ENCODE data around the gene MAMLD1.

GRCh38 chrX:150465881-150466775, 103.0 kb downstream of the MAMLD1 start:
- no peak for TF ChIP-seq NCOA4 (IDR thresholded peaks at IDR 0.05; ENCODE audit: partially characterized antibody)
- TF ChIP-seq POLR2AphosphoS5 (IDR thresholded peaks at IDR 0.05; ENCODE audit: control insufficient read depth, insufficient read depth, low read depth, low read length) = no peak
- no peak for TF ChIP-seq CTCF (IDR thresholded peaks at IDR 0.05 in 2 of 3, conservative IDR thresholded peaks at IDR 0.05 in 1 of 3; ENCODE audit: insufficient read depth in 2 of 3, low read depth in 1 of 3, low read length in 3 of 3)
- TF ChIP-seq SP1 (CRISPR knock-in tag; IDR thresholded peaks at IDR 0.05) = no peak
- TF ChIP-seq GABPB1 (CRISPR knock-in tag; IDR thresholded peaks at IDR 0.05) = no peak

All from K562 (cell line).